Gastroesophageal sphincter (tissue), 4 donors: ENCODE data around the gene BGLAP. TPM values are rescaled to one million over a fixed set of nuclear protein-coding genes. Genes with fewer than 3 reads are reported as not detected.

Experiments
- ATAC-seq: fragments of 150-250 bp; one replicate; pipeline ENCODE4 v1.9.1; 2016; ENCODE audit warnings: mild to moderate bottlenecking, moderate library complexity
- H3K27ac ChIP-seq, 4 donors: fragments of 200-600 bp; sonication (generic) in 3 of 4; 1 replicate in 3 of 4; 2 replicates in 1 of 4; pipeline ENCODE4 v1.5.1; 2016 to 2019
- H3K27me3 ChIP-seq: fragments of 200-600 bp; sonication (generic); one replicate; pipeline ENCODE4 v1.5.1; 2019
- H3K36me3 ChIP-seq, 2 donors: fragments of 200-600 bp; sonication (generic); one replicate each; pipeline ENCODE4 v1.5.1; 2019; ENCODE audit warnings: control low read depth in 1 of 2
- H3K4me1 ChIP-seq, 3 donors: fragments of 200-600 bp; sonication (generic); 1 replicate in 2 of 3; 2 replicates in 1 of 3; pipeline ENCODE4 v1.5.1; 2016 to 2019; ENCODE audit warnings: control low read depth in 2 of 3
- H3K4me3 ChIP-seq, 2 donors: fragments of 200-600 bp; sonication (generic); one replicate each; pipeline ENCODE4 v1.5.1; 2019; ENCODE audit warnings: mild to moderate bottlenecking in 1 of 2, moderate library complexity in 1 of 2
- H3K9me3 ChIP-seq, 3 donors: fragments of 200-600 bp; sonication (generic); one replicate each; pipeline ENCODE4 v1.5.1; 2017 to 2019; ENCODE audit warnings: control low read depth in 2 of 3
- CTCF ChIP-seq, 4 experiments: fragments of 200-600 bp in 2 of 4; fragments of 450-650 bp in 2 of 4; sonication (generic) in 1 of 4; IDR thresholded peaks; one replicate each; pipeline ENCODE4 v1.5.1; 2017 to 2019; ENCODE audit warnings: antibody characterized with exemption in 4 of 4, mild to moderate bottlenecking in 2 of 4, moderate library complexity in 2 of 4
- EP300 ChIP-seq: sonication (generic); formaldehyde crosslinking; IDR thresholded peaks from one replicate; pipeline ENCODE4 v1.6.1; 2017; ENCODE audit warnings: antibody characterized with exemption, mild to moderate bottlenecking
- POLR2A ChIP-seq, 2 donors: fragments of 450-650 bp; IDR thresholded peaks; one replicate each; pipeline ENCODE4 v1.6.1; 2017; ENCODE audit warnings: antibody characterized with exemption in 2 of 2, mild to moderate bottlenecking in 2 of 2, moderate library complexity in 1 of 2
- POLR2AphosphoS5 ChIP-seq: sonication (generic); formaldehyde crosslinking; IDR thresholded peaks from one replicate; pipeline ENCODE4 v1.6.1; 2017; ENCODE audit warnings: antibody characterized with exemption
- WGBS, 2 donors: methylation state at CpG; one replicate each; pipeline ENCODE4 v1.1.5; 2018; ENCODE audit warnings: low coverage in 1 of 2; 5-methylcytosine and 5-hydroxymethylcytosine counted together
- total RNA-seq, 4 donors: library from RNA; depleted of rRNA; stranded (reverse); fragments of >200 nt; gene quantifications; one replicate each; pipeline ENCODE4 v1.1.0, GENCODE V29; 2016

BGLAP gene
- total RNA-seq, 4 donors from 2014 or later = 0.54 TPM; not detected in 3

GRCh38 chr1:156253634-156254033 is 11.7 kb downstream of the BGLAP start:
- Histone ChIP-seq H3K4me1 (no peaks in the 10 kb centered on the region), H3K36me3 (peaks cover 4 to 98% of the 10 kb centered on the region in 2 donors), H3K9me3 (no peaks in the 10 kb centered on the region), H3K27me3 (no peaks in the 10 kb centered on the region), H3K4me3 (no peak overlapping the region), H3K27ac (no peak overlapping the region)
- TF ChIP-seq EP300 = no peak
- no peak for TF ChIP-seq CTCF (IDR thresholded peaks at IDR 0.05)
- TF ChIP-seq POLR2A (IDR thresholded peaks at IDR 0.05) = no peak
- TF ChIP-seq POLR2AphosphoS5 = no peak
- no peak for ATAC-seq
- 92 to 100% methylated on average over 1 to 3 of the region's 3 CpGs for WGBS, 2 donors

- no peak for ATAC-seq
- no peaks in the 10 kb centered on the region for H3K27me3 ChIP-seq
- peaks cover 17 to 100% of the 10 kb centered on the region in 2 donors for H3K36me3 ChIP-seq
- no peaks in the 10 kb centered on the region for H3K4me1 ChIP-seq
- TF ChIP-seq CTCF (IDR thresholded peaks at IDR 0.05) (no peak), EP300 (no peak), POLR2AphosphoS5 (no peak), POLR2A (IDR thresholded peaks at IDR 0.05) (no peak)
- no peak overlapping the region for H3K4me3 ChIP-seq
- H3K9me3 ChIP-seq = no peaks in the 10 kb centered on the region
- WGBS, 2 donors = 58% methylated on average over 2 of the region's 2 CpGs; no CpG with 5 or more reads in 1 of the 2 donors
- no peak overlapping the region for H3K27ac ChIP-seq
Observed at GRCh38 chr1:156257711-156258110, 15.7 kb downstream of the BGLAP start.

GRCh38 chr1:156258859-156259258 is 16.9 kb downstream of the BGLAP start:
- no peak for ATAC-seq

GRCh38 chr1:156259805-156260204 is 17.8 kb downstream of the BGLAP start:
- ATAC-seq = no peak
- no peaks in the 10 kb centered on the region for H3K4me1 ChIP-seq
- TF ChIP-seq EP300 (no peak), POLR2A (IDR thresholded peaks at IDR 0.05) (no peak), POLR2AphosphoS5 (no peak), CTCF (IDR thresholded peaks at IDR 0.05) (no peak)
- no peak overlapping the region for H3K27ac ChIP-seq
- no peaks in the 10 kb centered on the region for H3K27me3 ChIP-seq
- H3K4me3 ChIP-seq = no peak overlapping the region
- H3K9me3 ChIP-seq = no peaks in the 10 kb centered on the region
- 57 to 71% methylated on average over 2 of the region's 3 CpGs for WGBS, 2 donors
- peaks cover 17 to 99% of the 10 kb centered on the region in 2 donors for H3K36me3 ChIP-seq

More at GRCh38 chr1:156258859-156259258, 16.9 kb downstream of the BGLAP start:
- no peak overlapping the region for H3K4me3 ChIP-seq
- peaks cover 17 to 100% of the 10 kb centered on the region in 2 donors for H3K36me3 ChIP-seq
- H3K27me3 ChIP-seq = no peaks in the 10 kb centered on the region
- no CpG with 5 or more reads among the region's 8 CpGs for WGBS, 2 donors
- H3K27ac ChIP-seq = no peak overlapping the region
- H3K9me3 ChIP-seq = no peaks in the 10 kb centered on the region
- H3K4me1 ChIP-seq = no peaks in the 10 kb centered on the region
- TF ChIP-seq POLR2A (IDR thresholded peaks at IDR 0.05) (no peak), CTCF (IDR thresholded peaks at IDR 0.05) (no peak), EP300 (no peak), POLR2AphosphoS5 (no peak)

GRCh38 chr1:156260896-156261295 is 18.9 kb downstream of the BGLAP start:
- TF ChIP-seq EP300 (no peak), POLR2A (IDR thresholded peaks at IDR 0.05) (no peak), POLR2AphosphoS5 (no peak), CTCF (IDR thresholded peaks at IDR 0.05) (no peak)
- H3K27me3 ChIP-seq = no peaks in the 10 kb centered on the region
- ATAC-seq = no peak
- H3K36me3 ChIP-seq = peaks cover 17 to 99% of the 10 kb centered on the region in 2 donors
- H3K27ac ChIP-seq = no peak overlapping the region
- H3K4me1 ChIP-seq = no peaks in the 10 kb centered on the region
- H3K4me3 ChIP-seq = no peak overlapping the region
- H3K9me3 ChIP-seq = no peaks in the 10 kb centered on the region
- WGBS, 2 donors = 100% methylated on average over 1 of the region's 2 CpGs
